ENCODE data around the gene CFAP141. TPM values are rescaled to one million over a fixed set of nuclear protein-coding genes. Genes with fewer than 3 reads are reported as not detected.
"Not testable (repeated sequence)": the region's sequence is repeated elsewhere in the genome, so short reads cannot be mapped to it uniquely, and the experiment has no call there.

CFAP141 gene
- total RNA-seq, 1 donor from 2014 or later, result not detected

DNA sequence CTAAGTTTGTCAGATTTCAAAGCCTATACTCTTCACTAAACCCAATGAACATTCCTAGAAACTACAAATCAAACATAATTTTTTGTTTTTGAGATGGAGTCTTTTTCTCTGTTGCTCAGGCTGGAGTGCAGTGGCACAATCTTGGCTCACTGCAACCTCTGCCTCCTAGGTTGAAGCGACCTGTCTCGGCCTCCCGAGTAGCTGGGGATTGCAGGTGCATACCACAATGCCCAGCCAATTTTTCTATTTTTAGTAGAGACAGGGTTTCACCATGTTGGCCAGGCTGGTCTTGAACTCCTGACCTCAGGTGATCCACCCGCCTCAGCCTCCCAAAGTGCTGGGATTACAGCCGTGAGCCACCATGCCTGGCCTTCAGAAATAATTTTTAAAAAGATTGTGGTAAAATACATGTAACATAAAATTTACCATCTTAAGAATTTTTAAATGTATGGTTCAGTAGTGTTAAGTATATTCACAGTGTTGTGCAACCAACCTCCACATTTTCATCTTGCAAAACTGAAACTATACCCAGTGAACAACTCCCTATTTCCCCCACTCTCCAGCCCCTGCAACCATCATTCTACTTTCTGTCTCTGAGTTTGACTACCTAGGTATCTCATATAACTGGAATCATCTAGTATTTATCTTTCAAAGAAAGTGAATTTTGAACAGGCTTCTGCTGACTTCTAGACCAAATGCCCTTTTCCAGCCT, 2.7 kb upstream of the CFAP141 start:
- DNase-seq (ENCODE audit: low spot score in 2 of 2), result no peak
- no peak for FAIRE-seq

DNA sequence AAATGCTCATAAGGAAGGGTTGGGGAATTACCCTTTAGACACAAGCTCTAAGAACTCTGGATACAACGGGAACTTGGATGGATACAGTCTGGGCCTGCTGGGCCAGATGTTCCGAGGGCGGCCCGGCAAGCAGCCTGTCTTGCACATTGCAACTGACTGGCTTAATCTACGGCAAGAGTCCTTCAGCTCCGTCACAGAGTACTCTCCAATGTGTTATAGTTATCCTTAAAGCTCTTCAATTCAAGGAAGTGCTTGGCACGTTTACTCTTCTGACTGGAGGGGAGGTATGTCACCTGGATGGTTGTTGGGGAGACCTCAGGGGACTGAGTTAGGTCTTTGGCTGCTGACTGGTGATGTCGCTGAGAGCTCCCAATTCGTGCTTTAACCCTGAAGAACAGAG, 1.1 kb upstream of the CFAP141 start:
- FAIRE-seq (no peak), DNase-seq (ENCODE audit: low spot score in 2 of 2) (no peak)

DNA sequence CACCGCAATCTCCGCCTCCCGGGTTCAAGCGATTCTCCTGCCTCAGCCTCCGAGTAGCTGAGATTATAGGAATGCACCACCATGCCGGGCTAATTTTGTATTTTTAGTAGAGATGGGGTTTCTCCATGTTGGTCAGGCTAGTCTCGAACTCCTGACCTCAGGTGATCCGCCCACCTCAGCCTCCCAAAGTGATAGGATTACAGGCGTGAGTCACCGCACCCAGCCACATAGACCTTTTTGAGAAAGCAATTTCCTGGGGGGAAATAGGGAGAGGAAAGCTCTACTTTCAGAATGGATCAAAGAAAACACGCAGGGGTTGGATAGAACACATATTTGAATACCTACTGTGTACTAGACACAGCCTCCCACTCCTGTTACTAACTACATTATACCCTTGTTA, 355 bp downstream of the CFAP141 start:
- not testable (repeated sequence) for DNase-seq (ENCODE audit: low spot score in 2 of 2); FAIRE-seq

DNA sequence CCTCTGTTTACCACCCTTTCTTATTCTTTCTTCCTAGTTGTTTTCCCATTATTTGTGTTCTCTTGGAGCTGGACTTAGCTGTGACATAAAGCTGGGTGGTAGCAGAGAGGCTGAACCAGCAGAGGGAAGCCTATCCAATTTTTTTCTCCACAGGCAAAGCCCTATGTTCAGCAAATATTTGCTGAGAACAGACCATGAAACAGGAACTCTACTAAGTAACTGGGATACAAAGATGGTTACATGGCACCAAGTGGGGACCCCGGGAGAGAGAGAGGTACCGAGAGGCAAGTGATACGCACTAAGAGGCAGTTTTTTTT, 6.6 kb downstream of the CFAP141 start:
- DNase-seq (ENCODE audit: low spot score in 2 of 2) (no peak), FAIRE-seq (no peak)

DNA sequence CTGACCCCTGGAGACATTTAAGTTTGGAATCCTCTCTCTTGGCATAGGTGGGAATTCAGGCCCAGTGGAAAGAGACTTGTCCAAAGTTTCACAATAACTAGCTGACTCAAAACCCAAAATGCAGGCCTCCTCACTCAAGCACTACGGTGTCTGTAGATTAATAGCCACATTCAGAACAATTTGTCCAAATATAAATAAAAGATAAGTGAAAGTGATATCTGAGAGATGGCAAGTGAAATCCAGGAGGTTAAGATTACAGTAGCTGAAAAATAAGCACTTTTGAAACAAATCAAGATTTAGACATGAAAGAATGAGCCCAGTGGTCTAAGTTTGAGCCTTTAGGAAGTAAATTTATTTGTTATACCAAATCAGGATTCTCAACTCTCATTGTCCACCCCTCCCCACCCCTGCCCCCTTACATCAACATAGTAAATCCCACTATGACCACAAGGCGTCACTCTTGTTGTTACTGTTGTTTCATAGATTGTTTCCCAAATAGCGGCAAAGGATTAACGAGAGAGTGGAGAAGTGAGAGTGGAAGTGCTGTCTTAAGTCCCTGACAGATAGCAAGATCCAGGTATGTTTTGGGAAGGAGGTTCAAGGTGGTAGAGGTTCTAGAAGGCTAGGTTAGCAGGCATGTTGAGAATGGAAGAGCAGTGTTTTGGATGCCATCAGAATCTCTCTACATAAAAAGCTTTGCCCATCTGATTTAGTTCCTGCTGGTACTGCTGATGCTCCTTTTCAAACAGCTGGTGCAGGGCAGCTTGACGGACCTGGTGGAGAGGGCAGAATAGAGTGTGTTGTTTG, 7.2 kb downstream of the CFAP141 start:
- no peak for FAIRE-seq
- DNase-seq (ENCODE audit: low spot score in 2 of 2), result peak in 1 of 2 donors; percentile 54

DNA sequence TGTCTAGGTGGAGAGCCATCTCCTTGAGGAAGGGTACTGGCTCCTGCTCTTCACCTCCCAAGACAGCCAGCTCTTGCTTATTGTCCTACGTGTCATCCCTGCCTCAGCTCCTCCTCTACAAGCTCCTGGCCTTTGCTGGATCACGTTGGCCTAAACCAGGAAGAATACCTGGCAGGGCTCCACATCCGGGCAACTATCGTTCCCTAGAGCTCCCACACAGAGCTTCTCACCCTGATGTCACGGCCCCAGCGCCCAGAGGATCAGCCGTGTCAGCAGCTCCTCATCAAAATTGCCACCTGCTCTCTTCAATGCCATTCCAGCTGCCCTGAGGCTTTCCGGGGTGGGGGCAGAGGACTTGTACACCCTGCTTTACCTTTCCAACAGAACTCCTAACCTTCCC, 12.3 kb downstream of the CFAP141 start:
- no peak for FAIRE-seq
- no peak for DNase-seq (ENCODE audit: low spot score in 2 of 2)

DNA sequence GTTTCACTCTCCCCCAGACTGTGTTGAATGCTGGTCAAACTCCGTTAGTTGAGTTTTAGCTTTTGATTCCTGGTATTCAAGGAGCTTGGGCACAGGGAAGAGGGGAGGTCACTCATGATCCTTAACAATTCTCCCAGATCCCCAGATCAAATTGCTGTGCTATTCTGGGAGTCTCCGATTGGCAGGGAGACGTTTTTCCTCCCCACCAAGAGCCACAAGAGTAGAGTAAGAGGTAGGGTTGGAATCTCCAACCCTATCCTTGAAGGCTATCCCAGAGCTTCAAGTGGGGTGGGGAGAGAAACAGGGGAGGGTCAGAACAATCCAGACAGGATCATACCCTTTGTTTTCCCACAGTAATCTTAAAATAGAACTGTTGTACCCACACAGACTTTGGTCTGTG, 13.7 kb downstream of the CFAP141 start:
- DNase-seq (ENCODE audit: low spot score in 2 of 2) (no peak), FAIRE-seq (no peak)

DNA sequence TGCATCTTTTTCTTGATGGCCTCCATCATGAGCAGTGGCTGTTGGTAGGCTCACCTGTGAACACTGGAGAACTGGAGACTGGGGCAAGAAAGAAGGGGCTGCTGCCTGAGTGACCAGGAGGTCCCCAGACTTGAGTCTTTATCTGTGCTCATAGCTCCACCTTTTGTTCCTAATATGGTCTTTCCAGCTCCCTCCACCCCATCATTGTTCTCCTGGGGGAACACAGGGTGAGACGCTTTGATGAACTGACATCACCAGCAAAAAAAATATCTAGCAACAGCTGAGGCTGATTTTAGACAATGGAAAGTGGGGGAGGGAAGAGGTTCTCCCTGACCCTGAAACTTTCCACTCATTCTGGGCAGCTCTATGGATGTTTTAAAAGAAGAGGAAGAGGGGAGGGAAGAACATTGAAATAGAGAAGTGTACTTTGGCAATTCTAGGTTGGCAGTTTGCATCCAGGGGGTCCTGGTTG, 14.1 kb downstream of the CFAP141 start, which contains the start of gene TPM3:
Gene TPM3 (minus strand): TSS at position 111 of the 472 bp plus-strand sequence. CDS start 82 bp downstream, at position 29.
- FAIRE-seq, result no peak
- DNase-seq (ENCODE audit: low spot score in 2 of 2), result no peak

DNA sequence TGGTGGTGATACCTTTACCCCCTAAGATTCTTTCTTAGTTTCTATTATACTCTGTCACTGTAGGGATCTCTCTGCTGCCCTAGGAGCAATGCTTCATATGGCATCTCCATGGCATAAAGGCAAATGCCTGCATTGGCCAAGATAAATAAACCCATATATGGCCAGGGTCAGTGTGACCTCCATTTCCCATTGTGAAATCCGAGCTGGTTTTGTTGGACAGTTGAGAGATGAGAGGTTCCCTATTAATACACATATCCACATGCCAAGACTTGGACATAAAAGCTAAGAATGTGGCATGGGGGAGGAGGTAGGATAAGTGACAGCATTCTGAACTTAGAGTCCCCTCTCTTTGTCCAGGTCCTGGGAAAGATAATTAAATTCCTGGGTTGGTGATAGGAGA, 15.6 kb downstream of the CFAP141 start:
- FAIRE-seq, result no peak

DNA sequence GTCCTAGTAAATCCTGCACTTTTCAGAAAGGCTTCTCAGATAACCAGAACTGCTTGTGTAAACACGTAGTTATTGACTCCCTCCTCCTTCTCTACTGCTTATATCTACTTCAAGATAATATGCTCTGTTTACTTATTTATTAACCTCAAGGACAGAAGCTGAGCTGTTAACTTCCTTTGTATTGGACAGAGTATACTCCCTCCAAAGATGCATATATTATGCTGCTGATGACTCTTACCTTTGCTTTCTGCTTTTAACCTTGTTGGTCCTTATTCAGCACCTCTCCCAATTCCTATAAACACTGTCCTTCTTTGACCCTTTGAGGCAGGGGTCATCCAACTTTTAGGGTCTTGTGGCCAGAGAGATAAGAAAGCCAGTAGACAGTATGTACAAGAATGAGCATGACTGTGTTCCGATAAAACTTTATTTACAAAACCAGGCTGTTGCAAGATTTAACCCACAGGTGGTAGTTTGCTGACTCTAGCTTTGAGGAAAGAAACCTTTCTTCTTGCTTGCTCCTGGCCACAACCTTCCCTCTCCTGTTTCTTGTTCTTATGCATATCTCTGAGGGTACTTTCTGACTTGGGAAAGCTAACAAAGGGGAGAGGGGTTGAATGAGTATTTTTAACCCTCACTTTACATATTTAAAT, 19.2 kb downstream of the CFAP141 start:
- FAIRE-seq (no peak), DNase-seq (ENCODE audit: low spot score in 2 of 2) (no peak)

More for the DNA sequence above, 15.6 kb downstream of the CFAP141 start:
- no peak for DNase-seq (ENCODE audit: low spot score in 2 of 2)

DNA sequence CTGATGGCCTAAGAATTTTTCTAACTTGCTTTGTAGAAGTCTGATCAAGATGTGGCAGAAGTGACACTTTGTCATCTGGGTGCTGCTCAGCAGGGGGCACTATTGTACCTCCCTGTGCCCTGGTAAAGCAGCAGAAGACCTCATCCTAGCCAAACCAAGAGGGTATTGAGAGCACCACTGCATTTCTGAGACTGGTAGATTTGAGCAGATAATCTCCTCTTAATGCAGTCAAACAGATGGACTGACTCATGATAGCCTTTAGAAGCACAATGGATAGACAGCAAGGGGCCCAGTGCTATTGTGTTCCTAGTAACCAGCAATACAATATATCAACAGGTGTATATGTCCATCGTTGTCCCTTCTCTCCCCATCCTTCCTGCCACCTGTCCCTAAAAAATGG, 20.0 kb downstream of the CFAP141 start:
- FAIRE-seq, result no peak
- DNase-seq (ENCODE audit: low spot score in 2 of 2), result no peak

DNA sequence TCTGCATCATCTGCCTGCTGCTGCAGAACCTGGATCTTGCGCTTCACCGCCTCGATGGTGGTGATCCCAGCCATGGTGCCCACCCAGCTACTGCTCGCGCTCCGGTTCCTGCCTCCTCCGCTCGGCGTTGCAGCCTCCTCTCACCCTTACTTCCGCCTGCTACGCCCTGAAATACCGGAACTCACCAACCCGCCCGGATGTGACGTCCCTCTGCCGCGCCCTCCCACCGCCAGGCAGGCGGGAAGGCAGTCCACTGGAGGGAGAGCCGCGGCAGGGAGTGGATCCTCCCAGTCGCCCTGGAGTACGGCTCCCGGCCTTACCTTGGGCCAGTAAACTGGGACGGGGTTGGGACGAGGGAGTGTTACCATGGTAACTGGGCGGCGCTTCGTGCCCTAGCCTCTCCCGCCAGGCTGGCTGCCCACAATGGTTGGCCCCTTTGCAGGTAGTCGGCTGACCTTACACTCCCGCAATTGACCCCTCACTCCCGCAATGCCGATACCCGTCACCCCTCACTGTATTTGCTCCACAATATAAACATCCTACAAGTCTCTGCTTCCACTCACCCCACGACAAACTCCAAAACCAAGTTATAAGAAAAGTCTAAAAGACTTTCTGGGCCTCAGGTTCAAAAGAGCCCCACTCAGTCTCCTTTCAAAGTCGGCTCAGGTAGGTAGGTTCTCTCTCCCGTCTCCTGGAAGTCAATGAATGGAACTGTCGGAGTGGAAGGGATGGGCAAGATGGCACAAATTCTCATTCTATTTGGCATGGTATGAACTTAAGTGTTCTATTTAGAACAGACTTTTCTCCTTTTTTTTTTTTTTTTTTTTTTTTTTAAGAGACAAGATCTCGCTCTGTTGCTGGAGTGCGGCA, 22.9 kb downstream of the CFAP141 start:
- no peak for FAIRE-seq
- DNase-seq (ENCODE audit: low spot score in 2 of 2), result peak; percentile 78 to 96

DNA sequence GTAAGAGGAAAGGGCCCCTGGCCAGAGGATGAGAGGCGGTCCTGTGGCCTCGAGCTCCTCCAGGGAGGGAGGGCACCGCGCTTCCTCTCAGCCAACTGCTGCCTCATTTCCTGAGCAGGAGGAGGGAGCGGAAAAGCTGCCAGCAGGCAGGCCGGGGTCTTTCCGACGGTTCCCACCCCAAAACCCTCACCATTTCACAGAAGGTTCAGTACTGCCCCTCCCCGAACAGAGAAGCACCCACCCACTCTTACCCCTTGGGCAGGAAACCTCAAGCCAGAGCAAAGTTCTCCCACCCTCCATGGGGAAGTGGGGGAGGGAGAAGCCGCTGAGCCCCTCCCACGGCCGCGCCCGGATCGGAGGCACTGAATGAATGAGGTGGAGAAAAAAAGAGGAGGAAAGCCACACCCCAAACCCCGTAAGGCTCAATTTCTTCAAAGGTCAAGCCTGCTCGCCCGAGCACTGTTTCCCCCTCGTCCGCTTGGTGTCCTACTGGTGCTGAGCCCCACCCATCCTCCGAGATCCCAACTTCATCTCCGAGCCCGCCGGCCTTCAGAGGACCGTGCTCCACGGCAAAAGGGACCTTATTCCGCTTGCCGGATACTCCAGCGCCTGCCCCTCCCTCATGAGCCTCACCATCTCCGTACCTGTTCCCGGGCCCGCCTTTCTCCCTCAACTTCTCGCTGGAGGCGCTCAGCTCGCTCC, 23.6 kb downstream of the CFAP141 start:
- peak in 1 of 2 donors; percentile 54 for DNase-seq (ENCODE audit: low spot score in 2 of 2)
- no peak for FAIRE-seq

DNA sequence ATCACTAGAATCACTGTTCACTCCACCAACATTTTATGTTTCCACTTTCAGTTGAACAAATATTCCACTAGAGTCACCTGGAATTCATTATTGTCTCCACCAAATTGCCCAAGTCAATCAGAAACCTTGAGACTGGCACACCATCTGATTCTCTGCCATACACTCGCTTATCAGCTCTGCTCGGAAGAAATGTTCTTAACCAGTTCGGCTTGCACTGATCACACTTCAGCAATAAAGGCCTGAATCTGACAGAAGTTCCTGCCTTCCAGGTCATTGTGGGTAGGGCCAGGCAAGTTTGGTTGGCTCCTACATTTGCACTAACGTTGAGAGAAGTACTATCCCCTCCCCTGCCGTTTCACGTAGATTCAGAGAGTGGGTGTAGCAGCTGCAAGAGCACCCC, 24.2 kb downstream of the CFAP141 start:
- no peak for DNase-seq (ENCODE audit: low spot score in 2 of 2)
- FAIRE-seq, result no peak

DNA sequence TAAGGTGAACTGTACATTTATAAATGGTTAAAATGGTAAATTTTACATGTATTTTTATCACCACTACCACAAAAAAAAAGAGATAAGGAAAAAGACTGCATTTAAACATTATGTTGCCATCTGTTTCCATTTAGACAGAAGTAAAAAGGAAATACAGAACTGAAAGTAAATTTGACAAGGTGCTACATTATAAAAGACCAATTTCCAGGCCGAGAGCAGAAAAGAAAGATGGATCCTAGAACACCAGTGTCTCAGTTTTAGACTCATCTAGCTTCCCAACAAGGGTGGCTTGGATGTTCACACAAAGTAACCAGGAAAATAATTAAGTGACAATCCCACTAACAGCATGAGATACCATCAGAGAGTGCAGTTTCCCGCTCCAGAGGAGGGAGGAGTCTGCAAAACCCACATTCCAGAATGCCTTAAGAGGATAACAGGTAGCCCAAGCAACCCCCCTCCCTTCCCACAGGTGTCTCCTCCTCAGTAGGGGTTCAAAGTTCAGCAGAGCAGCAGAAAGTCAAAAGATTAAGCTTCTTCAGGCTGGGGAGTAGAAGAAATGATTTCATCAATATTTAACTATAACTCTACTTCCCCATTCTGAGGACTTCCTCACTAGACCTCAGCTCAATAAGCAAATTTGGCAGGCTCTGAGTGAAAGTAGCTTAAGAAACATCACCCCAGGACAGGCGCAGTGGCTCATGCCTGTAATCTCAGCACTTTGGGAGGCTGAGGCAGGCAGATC, 26.0 kb downstream of the CFAP141 start:
- FAIRE-seq, result no peak

DNA sequence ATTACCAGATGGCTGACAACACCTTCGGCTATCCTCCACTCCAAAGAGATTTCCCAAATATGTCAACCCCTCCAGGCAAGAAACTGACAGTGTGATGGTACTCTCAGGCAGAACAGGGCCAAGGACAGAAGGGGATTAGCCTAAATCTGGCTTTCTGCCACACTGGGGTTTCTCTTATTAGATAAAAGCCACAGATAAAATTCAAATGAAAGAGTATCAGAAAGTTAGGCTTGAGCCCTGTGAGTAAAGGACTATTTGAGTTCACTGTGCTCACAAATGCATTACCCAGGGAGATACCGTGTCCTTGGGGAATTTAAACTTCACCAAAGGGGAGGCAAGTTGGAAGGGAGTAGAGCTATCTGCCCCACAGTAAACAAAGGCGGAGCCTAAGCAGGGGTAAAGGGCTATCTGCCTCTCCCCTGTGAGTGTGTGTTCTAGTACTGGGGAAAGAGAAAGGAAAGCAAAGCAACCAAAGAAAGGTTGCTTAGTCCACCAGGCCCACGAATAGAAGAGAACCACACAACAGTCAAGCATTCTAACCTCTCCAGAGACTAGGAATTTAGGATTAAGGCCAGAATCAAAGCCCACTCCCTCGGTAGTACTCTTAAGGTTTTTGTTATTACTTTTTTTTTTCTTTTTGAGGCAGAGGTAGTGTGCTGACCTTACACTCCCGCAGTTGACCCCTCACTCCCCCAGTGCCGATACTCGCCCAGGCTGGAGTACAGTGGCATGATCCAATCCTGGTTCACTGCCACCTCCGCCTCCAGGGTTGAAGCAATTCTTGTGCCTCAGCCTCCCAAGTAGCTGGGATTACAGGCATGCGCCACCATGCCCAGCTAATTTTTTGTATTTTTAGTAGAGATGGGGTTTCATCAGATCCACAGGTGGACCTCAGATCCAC, 27.0 kb downstream of the CFAP141 start:
- no peak for FAIRE-seq
- DNase-seq (ENCODE audit: low spot score in 2 of 2), result no peak

More for the DNA sequence above, 26.0 kb downstream of the CFAP141 start:
- no peak for DNase-seq (ENCODE audit: low spot score in 2 of 2)

DNA sequence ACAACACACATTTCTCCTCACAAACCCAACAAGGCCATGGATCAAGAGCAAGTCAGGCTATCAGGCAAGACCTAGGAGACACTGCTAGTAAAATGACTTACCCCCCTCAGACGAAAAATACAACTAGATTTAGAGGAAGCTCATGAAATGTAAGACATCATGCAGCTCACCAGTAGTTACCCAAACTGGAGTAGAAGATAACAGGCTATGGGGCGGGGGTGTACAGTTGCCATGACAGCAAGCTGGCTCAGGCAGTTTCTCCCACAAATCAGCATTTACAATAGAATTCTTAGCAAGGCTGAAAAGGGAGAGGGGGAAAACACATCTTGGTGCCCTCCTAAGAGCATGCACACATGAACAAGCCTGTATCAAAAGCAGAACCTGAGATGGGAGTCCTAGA, 28.1 kb downstream of the CFAP141 start:
- FAIRE-seq, result no peak
- no peak for DNase-seq (ENCODE audit: low spot score in 2 of 2)

DNA sequence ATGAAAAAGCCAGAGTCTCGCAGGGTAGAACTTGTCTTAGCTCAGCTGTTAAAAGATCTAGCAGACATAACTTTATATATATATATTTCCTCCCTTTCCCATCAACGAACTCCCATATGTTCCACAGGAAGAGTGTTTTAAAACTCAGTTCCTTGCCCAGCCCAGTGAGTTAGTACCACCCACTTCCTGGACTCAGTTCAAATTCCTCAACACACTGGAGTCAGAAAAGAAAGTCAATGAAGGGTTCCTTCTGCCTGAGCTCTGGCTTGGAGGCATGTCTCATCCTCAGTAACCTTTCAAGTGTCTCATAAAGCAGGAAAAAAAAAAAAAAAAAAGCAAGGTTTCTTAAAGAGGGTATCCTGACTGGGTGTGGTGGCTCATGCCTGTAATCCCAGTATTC, 29.8 kb downstream of the CFAP141 start:
- no peak for FAIRE-seq
- no peak for DNase-seq (ENCODE audit: low spot score in 2 of 2)

Measured in frontal cortex (tissue), 4 donors.